Tibial artery (tissue), 4 donors: ENCODE data around the gene CDC45.

Experiments
- DNase-seq, 2 donors: peaks; one replicate each; pipeline ENCODE4 v3.0.0-alpha.2; 2019
- H3K27ac ChIP-seq, 2 donors: fragments of 200-600 bp; sonication (generic) in 1 of 2; 1 replicate in 1 of 2; 2 replicates in 1 of 2; pipeline ENCODE4 v1.5.1; 2018 to 2019; ENCODE audit warnings: mild to moderate bottlenecking in 1 of 2
- H3K27me3 ChIP-seq, 2 donors: fragments of 200-600 bp; sonication (generic) in 1 of 2; one replicate each; pipeline versions ENCODE4 v1.5.1 to v1.6.0; 2016 to 2019
- H3K36me3 ChIP-seq, 3 donors: fragments of 200-600 bp; sonication (generic) in 2 of 3; one replicate each; pipeline ENCODE4 v1.5.1; 2016 to 2019; ENCODE audit warnings: mild to moderate bottlenecking in 2 of 3
- H3K4me1 ChIP-seq, 4 donors: fragments of 200-600 bp; sonication (generic) in 2 of 4; 1 replicate in 3 of 4; 2 replicates in 1 of 4; pipeline ENCODE4 v1.5.1; 2016 to 2019
- H3K4me3 ChIP-seq, 2 donors: fragments of 200-600 bp; sonication (generic) in 1 of 2; 1 replicate in 1 of 2; 2 replicates in 1 of 2; pipeline ENCODE4 v1.5.1; 2018 to 2019; ENCODE audit warnings: mild to moderate bottlenecking in 2 of 2
- H3K9me3 ChIP-seq, 3 donors: fragments of 200-600 bp; sonication (generic) in 1 of 3; one replicate each; pipeline ENCODE4 v1.5.1; 2016 to 2019
- CTCF ChIP-seq, 2 experiments: fragments of 200-600 bp in 1 of 2; fragments of 450-650 bp in 1 of 2; IDR thresholded peaks; one replicate each; pipeline ENCODE4 v1.5.1; 2017 to 2019; ENCODE audit warnings: antibody characterized with exemption in 2 of 2, mild to moderate bottlenecking in 1 of 2, moderate library complexity in 1 of 2
- intact Hi-C: fragments of 100-400 bp; cut with DNase I; formaldehyde crosslinking; loops from one replicate; pipeline ENCODE4 v1.15.0; 2023; ENCODE audit warnings: low total_unique reads

Gene CDC45

GRCh38 chr22:19476023-19476422 is 3.7 kb upstream of the CDC45 start:
- DNase-seq: no peak
- intact Hi-C loops: loop anchor here (5.0 kb wide), 2 partner anchors 241 to 299 kb away; partner anchors contain the start of gene SLC25A1
- H3K27me3 ChIP-seq: no peaks in the 10 kb centered on the region
- peaks cover 0 to 23% (median 12%) of the 10 kb centered on the region in 4 donors for H3K4me1 ChIP-seq
- H3K4me3 ChIP-seq: no peak overlapping the region
- peaks cover 16 to 47% (median 39%) of the 10 kb centered on the region in 3 donors for H3K36me3 ChIP-seq
- H3K9me3 ChIP-seq: no peaks in the 10 kb centered on the region
- no peak overlapping the region for H3K27ac ChIP-seq
- TF ChIP-seq CTCF (IDR thresholded peaks at IDR 0.05): no peak

- no peaks in the 10 kb centered on the region for H3K27me3 ChIP-seq
These were observed 2.2 kb upstream of the CDC45 start for GRCh38 chr22:19477321-19478044.

DNA sequence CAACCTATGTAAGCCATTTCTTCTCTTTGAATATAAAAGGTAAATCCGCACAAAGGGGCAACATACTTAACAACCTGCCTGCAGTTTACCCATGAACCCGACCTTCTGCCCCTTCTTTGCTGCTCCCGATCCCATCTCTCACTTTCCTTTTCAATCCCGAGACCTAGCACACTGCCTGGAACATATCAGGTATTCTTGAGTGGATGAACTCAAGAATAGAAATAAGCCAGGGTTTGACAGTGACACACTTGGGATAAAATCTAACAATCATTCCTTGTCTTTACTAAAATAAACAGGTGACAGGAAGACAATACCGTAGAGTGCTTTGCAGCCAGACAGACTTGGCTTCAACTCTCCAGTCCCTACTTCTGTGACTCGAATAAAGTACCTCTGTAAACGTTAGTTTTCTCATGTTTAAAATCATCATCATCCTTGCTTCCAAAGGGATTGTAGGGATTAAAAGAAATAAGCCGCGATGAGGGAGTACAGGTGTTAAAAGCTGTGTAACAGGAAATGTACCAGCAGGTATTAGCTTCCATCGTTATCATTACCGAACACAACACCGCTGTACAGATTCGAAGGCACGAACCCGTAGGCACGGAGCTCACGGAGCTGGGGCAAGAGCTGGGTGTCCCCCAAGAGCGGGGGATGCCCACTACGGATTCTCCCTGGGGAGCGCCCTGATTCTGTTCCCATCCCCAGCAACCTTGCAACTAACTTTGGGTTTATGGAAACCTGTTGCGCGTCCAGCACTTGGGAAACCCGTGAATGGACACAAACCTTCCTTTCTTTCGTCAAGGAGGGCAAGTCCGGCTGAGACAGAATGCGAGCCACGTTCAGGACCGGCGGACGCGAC is 1.4 kb upstream of the CDC45 start:
- H3K27me3 ChIP-seq: no peaks in the 10 kb centered on the region
- peaks cover 8 to 24% (median 16%) of the 10 kb centered on the region in 3 donors for H3K36me3 ChIP-seq
- no peaks in the 10 kb centered on the region for H3K9me3 ChIP-seq
- peaks cover 0 to 23% (median 12%) of the 10 kb centered on the region in 4 donors for H3K4me1 ChIP-seq
- intact Hi-C loops: loop anchor here (5.0 kb wide), 2 partner anchors 239 to 301 kb away; partner anchors contain the start of gene SLC25A1
- peak in 1 of 2 donors; percentile 21 for DNase-seq
- peak overlapping the region; percentile 85 to 88 for H3K27ac ChIP-seq
- peak overlapping the region; percentile 86 to 87 for H3K4me3 ChIP-seq
- TF ChIP-seq CTCF (IDR thresholded peaks at IDR 0.05): no peak

More at GRCh38 chr22:19477321-19478044, 2.2 kb upstream of the CDC45 start:
- TF ChIP-seq CTCF (IDR thresholded peaks at IDR 0.05): no peak
- no peak for DNase-seq
- Histone ChIP-seq H3K4me3 (peak overlapping the region; percentile 86 to 87), H3K27ac (peak overlapping the region in 1 of 2 donors; percentile 85), H3K4me1 (peaks cover 0 to 23% (median 12%) of the 10 kb centered on the region in 4 donors), H3K36me3 (peaks cover 8 to 32% (median 24%) of the 10 kb centered on the region in 3 donors), H3K9me3 (no peaks in the 10 kb centered on the region)
- intact Hi-C loops: loop anchor here (5.0 kb wide), 2 partner anchors 240 to 300 kb away; partner anchors contain the start of gene SLC25A1

GRCh38 chr22:19478901-19479354 is 792 bp upstream of the CDC45 start, which contains the start of gene UFD1:
UFD1 (minus strand) TSS chr22:19479193; CDS start chr22:19479085, 108 bp downstream.
- no peak for TF ChIP-seq CTCF (IDR thresholded peaks at IDR 0.05)
- Histone ChIP-seq H3K36me3 (peaks cover 8 to 18% (median 10%) of the 10 kb centered on the region in 3 donors), H3K4me3 (peak within 1 kb of the TSS; percentile 86 to 87), H3K4me1 (peaks cover 0 to 23% (median 12%) of the 10 kb centered on the region in 4 donors), H3K27ac (peak within 1 kb of the TSS; percentile 85 to 88), H3K9me3 (no peaks in the 10 kb centered on the region), H3K27me3 (no peaks in the 10 kb centered on the region)
- peak; percentile 71 to 90 for DNase-seq
- intact Hi-C loops: loop anchor here (5.0 kb wide), 2 partner anchors 238 to 302 kb away; partner anchors contain the start of gene SLC25A1

- DNase-seq: no peak
These were observed 451 bp downstream of the CDC45 start for GRCh38 chr22:19480173-19480568.

More at GRCh38 chr22:19480173-19480568, 451 bp downstream of the CDC45 start:
- peak overlapping the region; percentile 27 to 86 for H3K4me3 ChIP-seq
- no peak for TF ChIP-seq CTCF (IDR thresholded peaks at IDR 0.05)
- no peak overlapping the region for H3K27ac ChIP-seq
- peaks cover 0 to 5% (median under 1%) of the 10 kb centered on the region in 3 donors for H3K36me3 ChIP-seq
- no peaks in the 10 kb centered on the region for H3K27me3 ChIP-seq
- H3K9me3 ChIP-seq: no peaks in the 10 kb centered on the region
- intact Hi-C loops: no loop called here
- peaks cover 0 to 23% (median 12%) of the 10 kb centered on the region in 4 donors for H3K4me1 ChIP-seq
